ENCODE data around the gene GALNT2.

Gene GALNT2

GRCh38 chr1:230323686-230324085 is 256.6 kb downstream of the GALNT2 start:
- no peak for DNase-seq (ENCODE audit: low spot score)
- in situ Hi-C loops (cut with MboI; ENCODE audit: low pct_unique_long_range_greater_than_20kb, low sequenced_read_pairs, unreplicated experiment), result loop anchor here (25.0 kb wide), 2 partner anchors 661 to 1061 kb away; partner anchors contain the start of gene RAB4A
- TF ChIP-seq CTCF (IDR thresholded peaks at IDR 0.05; ENCODE audit: extremely low read depth, insufficient read depth, missing control alignments), result no peak

GRCh38 chr1:230326971-230327891 is 260.2 kb downstream of the GALNT2 start:
- in situ Hi-C loops (cut with MboI; ENCODE audit: low pct_unique_long_range_greater_than_20kb, low sequenced_read_pairs, unreplicated experiment), result no loop called here
- DNase-seq (ENCODE audit: low spot score), result no peak
- no peak for TF ChIP-seq CTCF (IDR thresholded peaks at IDR 0.05; ENCODE audit: extremely low read depth, insufficient read depth, missing control alignments)

GRCh38 chr1:230327892-230328284 is 260.9 kb downstream of the GALNT2 start:
- no peak for TF ChIP-seq CTCF (IDR thresholded peaks at IDR 0.05; ENCODE audit: extremely low read depth, insufficient read depth, missing control alignments)
- DNase-seq (ENCODE audit: low spot score), result peak; percentile 60
- in situ Hi-C loops (cut with MboI; ENCODE audit: low pct_unique_long_range_greater_than_20kb, low sequenced_read_pairs, unreplicated experiment), result no loop called here

GRCh38 chr1:230328342-230329015 is 261.4 kb downstream of the GALNT2 start:
- no peak for DNase-seq (ENCODE audit: low spot score)
- TF ChIP-seq CTCF (IDR thresholded peaks at IDR 0.05; ENCODE audit: extremely low read depth, insufficient read depth, missing control alignments), result no peak
- in situ Hi-C loops (cut with MboI; ENCODE audit: low pct_unique_long_range_greater_than_20kb, low sequenced_read_pairs, unreplicated experiment), result no loop called here

- in situ Hi-C loops (cut with MboI; ENCODE audit: low pct_unique_long_range_greater_than_20kb, low sequenced_read_pairs, unreplicated experiment), result no loop called here
- TF ChIP-seq CTCF (IDR thresholded peaks at IDR 0.05; ENCODE audit: extremely low read depth, insufficient read depth, missing control alignments), result no peak
- no peak for DNase-seq (ENCODE audit: low spot score)
Observed at GRCh38 chr1:230330157-230330556, 263.1 kb downstream of the GALNT2 start.
